Endothelial cell of umbilical vein (primary cell): ENCODE data around the gene CABP2.

Experiments used
- CTCF ChIP-seq, 2 donors: IDR thresholded peaks; 1 replicate in 1 of 2; 2 replicates in 1 of 2; pipeline ENCODE4 v1.5.1; 2011; ENCODE audit warnings: low read length in 2 of 2, mild to moderate bottlenecking in 2 of 2, moderate library complexity in 2 of 2, control low read depth in 1 of 2, inconsistent platforms in 1 of 2, low read depth in 1 of 2; ENCODE audit not compliant: insufficient read depth in 1 of 2; ENCODE audit errors: extremely low read depth in 1 of 2
- EZH2 ChIP-seq: IDR thresholded peaks from 2 replicates; pipeline ENCODE4 v1.6.1; 2012; ENCODE audit warnings: borderline replicate concordance, low read depth, mild to moderate bottlenecking, moderate library complexity, low read length, inconsistent platforms; ENCODE audit not compliant: severe bottlenecking
- GATA2 ChIP-seq: IDR thresholded peaks from 2 replicates; pipeline ENCODE4 v1.7.0; 2011; ENCODE audit warnings: low read depth, mild to moderate bottlenecking, moderate library complexity, mixed read lengths, low read length; ENCODE audit not compliant: insufficient read length, insufficient read depth
- JUN ChIP-seq: IDR thresholded peaks from 2 replicates; pipeline ENCODE4 v1.6.1; 2011; ENCODE audit warnings: borderline replicate concordance, low read depth; ENCODE audit not compliant: insufficient read length, insufficient read depth
- MYC ChIP-seq: IDR thresholded peaks from one replicate; pipeline ENCODE4 v1.6.1; 2011; ENCODE audit warnings: mild to moderate bottlenecking, low read depth, low read length
- POLR2A ChIP-seq: IDR thresholded peaks from 2 replicates; pipeline ENCODE4 v1.6.1; 2012; ENCODE audit warnings: low read depth, mild to moderate bottlenecking, control low read depth, low read length
- POLR2AphosphoS5 ChIP-seq: IDR thresholded peaks from 2 replicates; pipeline ENCODE4 v1.6.1; 2012; ENCODE audit warnings: low read depth, mild to moderate bottlenecking, control low read depth, low read length, moderate library complexity; ENCODE audit not compliant: insufficient read depth

GRCh38 chr11:67483831-67484665 is 39.2 kb downstream of the CABP2 start:
- TF ChIP-seq POLR2A: no peak
- TF ChIP-seq CTCF (IDR thresholded peaks at IDR 0.05; ENCODE audit: extremely low read depth in 1 of 2, insufficient read depth in 1 of 2, low read depth in 1 of 2, low read length in 2 of 2): no peak
- no peak for TF ChIP-seq POLR2AphosphoS5
- no peak for TF ChIP-seq EZH2
- TF ChIP-seq MYC: no peak
- no peak for TF ChIP-seq JUN
- no peak for TF ChIP-seq GATA2
